LNCaP clone FGC (cell line): ENCODE data around the gene INO80B.

Experiments used
- DNase-seq: peaks from one replicate; pipeline ENCODE4 v3.0.0-alpha.2; 2011; ENCODE audit warnings: low read depth
- H3K4me3 ChIP-seq: 2 replicates; pipeline ENCODE4 v1.5.1; 2011; ENCODE audit warnings: mild to moderate bottlenecking, low read depth, low read length, control low read depth
- TF ChIP-seq, protein P1 (sequence below): IDR thresholded peaks from 2 replicates; pipeline ENCODE4 v1.5.1; 2012; ENCODE audit warnings: mild to moderate bottlenecking; ENCODE audit not compliant: control insufficient read depth, insufficient read depth; ENCODE audit errors: extremely low read depth

INO80B gene

DNA sequence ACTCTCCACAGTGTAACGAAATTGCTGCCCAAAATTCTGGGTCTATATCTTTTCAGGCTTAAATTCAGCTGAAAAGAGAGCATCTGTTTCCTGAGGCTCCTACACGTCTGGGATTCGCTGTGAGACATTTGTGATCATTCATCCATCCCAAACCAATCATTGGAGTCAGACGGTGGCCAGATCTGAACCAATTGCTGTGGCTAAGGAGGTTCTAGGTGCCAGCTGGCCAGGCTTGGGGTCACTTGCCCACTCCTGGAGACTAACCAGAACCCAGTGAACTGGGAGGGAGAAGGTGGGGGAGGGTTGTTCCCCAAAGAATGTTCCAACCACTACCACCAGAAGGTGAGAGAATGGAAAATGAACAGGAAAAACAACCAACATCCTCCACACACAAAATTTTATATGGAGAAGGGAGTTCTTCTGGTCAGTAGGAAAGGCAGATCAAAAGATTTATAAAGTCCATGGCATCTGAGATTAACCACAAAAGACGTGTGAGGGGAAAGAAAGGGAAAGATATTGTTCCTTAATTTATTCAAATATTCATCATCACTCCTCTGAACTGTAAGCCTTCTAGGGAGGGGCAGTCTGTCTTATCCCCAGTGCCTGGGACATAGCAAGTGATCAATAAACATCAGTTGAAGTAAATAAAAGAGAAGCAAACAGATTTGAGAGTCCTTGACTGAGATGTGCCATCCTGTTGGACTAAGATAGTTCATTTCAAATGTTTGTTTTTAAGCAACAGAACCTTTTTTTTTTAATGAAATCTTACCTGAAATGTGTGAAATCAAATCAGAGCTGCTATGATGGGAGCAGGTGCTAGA, 10.2 kb upstream of the INO80B start:
- no peak overlapping the region for H3K4me3 ChIP-seq
- TF ChIP-seq, protein P1, sequence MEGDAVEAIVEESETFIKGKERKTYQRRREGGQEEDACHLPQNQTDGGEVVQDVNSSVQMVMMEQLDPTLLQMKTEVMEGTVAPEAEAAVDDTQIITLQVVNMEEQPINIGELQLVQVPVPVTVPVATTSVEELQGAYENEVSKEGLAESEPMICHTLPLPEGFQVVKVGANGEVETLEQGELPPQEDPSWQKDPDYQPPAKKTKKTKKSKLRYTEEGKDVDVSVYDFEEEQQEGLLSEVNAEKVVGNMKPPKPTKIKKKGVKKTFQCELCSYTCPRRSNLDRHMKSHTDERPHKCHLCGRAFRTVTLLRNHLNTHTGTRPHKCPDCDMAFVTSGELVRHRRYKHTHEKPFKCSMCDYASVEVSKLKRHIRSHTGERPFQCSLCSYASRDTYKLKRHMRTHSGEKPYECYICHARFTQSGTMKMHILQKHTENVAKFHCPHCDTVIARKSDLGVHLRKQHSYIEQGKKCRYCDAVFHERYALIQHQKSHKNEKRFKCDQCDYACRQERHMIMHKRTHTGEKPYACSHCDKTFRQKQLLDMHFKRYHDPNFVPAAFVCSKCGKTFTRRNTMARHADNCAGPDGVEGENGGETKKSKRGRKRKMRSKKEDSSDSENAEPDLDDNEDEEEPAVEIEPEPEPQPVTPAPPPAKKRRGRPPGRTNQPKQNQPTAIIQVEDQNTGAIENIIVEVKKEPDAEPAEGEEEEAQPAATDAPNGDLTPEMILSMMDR, result no peak
- no peak for DNase-seq

DNA sequence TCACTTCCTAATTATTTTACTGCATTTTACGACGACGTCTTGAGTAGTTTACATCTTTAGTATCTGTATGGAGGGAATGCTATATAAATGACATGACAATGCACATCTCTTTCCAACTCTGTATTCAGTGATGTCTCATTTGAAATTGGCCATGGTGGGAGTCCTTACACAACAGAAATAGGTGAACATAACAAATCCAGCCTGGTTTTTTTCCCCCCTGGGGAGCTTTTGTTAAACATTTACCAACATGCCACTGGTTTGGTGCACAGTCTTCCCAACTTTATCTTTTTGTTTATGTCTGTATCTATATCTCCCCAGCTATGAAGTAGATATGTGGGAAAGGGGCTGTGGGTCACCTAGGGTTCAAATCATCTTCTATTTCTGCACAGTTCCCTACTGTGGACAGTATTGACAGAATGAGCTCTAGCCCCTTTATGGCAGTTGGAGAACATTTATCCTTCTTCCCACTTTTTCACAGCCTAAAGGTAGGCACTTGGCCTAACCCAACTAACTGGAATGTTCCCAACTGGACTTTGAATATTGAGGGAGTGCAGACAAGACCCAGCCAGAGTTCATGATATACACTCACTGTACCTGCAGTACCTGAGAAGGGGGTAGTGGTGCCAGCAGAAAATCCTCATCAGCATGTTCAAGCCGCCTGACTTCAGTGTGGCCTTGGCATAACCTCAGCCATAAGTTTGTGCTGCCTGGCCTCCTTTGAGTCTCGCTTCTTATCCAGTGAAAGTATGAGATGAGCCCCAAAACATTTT, 7.5 kb upstream of the INO80B start:
- no peak overlapping the region for H3K4me3 ChIP-seq
- no peak for DNase-seq
- TF ChIP-seq, protein P1, result no peak

DNA sequence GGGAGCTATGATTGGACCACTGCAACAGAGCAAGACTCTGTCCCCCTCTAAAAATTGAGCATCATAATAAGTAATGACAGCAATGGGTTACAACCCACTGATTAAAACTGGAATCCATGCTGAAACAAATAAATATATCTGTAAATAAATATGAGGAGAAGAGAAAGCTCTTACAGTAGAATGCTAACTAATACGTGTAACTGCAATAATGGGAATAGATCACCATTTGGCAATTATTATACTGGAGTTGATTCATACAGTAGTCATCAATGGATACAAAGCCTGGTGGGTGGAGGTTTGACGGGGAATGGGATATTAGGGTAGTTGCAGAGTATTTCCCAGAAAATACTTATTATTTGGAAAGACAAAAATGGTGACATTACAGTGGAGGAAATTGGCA, 6.1 kb upstream of the INO80B start:
- no peak for DNase-seq
- H3K4me3 ChIP-seq, result no peak overlapping the region
- TF ChIP-seq, protein P1, result no peak

DNA sequence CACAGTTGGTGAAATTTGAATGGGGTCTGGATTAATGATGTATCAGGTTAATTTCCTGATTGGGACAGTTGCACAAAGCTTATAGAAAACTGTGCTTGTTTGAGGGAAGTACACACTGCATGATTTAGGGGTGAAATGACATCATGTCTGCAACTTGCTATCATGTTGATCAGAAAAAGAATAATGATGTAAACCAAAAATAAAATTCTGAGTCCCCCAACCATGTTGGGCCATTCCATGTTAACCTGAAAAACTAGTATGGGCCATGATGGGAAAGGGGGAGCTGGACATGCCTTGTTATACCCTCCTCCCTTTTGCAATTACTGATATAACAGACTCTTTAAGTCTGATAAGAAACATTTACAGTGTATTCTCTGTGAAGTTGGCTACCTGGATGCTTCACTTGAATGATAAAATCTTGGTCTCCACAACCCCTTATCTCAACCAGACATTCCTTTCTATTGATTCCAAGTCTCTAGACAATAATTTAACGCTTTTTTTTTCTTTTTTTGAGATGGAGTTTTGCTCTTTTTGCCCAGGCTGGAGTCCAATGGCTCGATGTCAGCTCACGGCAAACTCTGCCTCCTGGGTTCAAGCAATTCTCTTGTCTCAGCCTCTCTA, 4.2 kb upstream of the INO80B start:
- TF ChIP-seq, protein P1, result no peak
- H3K4me3 ChIP-seq, result no peak overlapping the region
- DNase-seq, result no peak

DNA sequence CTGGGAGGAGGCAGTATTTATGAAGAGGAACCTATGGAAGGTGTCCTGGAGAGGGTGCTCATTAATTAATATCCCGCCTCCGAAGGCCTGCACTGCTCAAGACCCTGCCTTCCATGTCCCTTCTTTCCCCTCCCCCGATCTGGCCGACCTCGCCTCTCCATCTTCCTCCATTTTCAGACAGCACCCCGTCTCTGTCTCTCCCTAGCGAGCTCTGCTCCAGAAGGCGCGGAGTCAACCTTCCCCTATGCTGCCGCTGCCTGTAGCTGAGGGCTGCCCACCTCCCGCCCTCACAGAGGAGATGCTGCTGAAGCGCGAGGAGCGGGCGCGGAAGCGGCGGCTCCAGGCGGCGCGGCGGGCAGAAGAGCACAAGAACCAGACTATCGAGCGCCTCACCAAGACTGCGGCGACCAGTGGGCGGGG, 2.3 kb downstream of the INO80B start:
- peak overlapping the region; percentile 88 for H3K4me3 ChIP-seq
- TF ChIP-seq, protein P1, result no peak
- DNase-seq, result no peak

DNA sequence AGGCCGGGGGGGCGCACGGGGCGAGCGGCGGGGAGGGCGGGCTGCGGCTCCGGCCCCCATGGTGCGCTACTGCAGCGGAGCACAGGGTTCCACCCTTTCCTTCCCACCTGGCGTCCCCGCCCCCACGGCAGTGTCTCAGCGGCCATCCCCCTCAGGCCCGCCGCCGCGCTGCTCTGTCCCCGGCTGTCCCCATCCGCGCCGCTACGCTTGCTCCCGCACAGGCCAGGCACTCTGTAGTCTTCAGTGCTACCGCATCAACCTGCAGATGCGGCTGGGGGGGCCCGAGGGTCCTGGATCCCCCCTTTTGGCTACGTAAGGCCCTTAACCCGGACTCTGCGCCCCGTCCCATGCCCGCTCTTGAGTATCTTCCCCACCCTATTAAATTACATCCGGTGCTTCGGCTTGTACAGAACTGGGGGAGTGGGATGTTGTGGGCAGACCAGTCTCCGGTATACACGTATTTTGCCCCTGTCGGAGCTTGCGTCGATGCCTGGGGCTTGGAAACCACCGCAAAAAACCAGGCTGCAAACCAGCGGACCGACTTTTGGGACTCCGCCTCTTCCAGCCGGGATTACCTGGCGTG, 2.8 kb downstream of the INO80B start:
- DNase-seq, result no peak
- TF ChIP-seq, protein P1, result no peak

More for the DNA sequence above, 2.8 kb downstream of the INO80B start:
- H3K4me3 ChIP-seq, result peak overlapping the region; percentile 88
